Tibial nerve (tissue), 4 donors: Measurements from ENCODE around the gene ETV4. TPM values are rescaled to one million over a fixed set of nuclear protein-coding genes. Genes with fewer than 3 reads are reported as not detected.

Experiments
- DNase-seq, 2 donors: peaks; one replicate each; pipeline ENCODE4 v3.0.0-alpha.2; 2019; ENCODE audit warnings: low spot score in 2 of 2
- H3K27ac ChIP-seq, 4 donors: fragments of 200-600 bp; sonication (generic) in 3 of 4; one replicate each; pipeline ENCODE4 v1.5.1; 2017 to 2019; ENCODE audit warnings: mild to moderate bottlenecking in 1 of 4
- H3K27me3 ChIP-seq, 2 donors: fragments of 200-600 bp; sonication (generic) in 1 of 2; one replicate each; pipeline versions ENCODE4 v1.5.1 to v1.6.0; 2017 to 2019
- H3K36me3 ChIP-seq, 3 donors: fragments of 200-600 bp; sonication (generic); one replicate each; pipeline ENCODE4 v1.5.1; 2018 to 2019
- H3K4me1 ChIP-seq, 4 donors: fragments of 200-600 bp; sonication (generic) in 3 of 4; one replicate each; pipeline ENCODE4 v1.5.1; 2017 to 2019
- H3K4me3 ChIP-seq, 4 donors: fragments of 200-600 bp; sonication (generic) in 3 of 4; one replicate each; pipeline ENCODE4 v1.5.1; 2017 to 2019; ENCODE audit warnings: mild to moderate bottlenecking in 1 of 4, moderate library complexity in 1 of 4
- H3K9me3 ChIP-seq, 4 donors: fragments of 200-600 bp; sonication (generic) in 3 of 4; one replicate each; pipeline ENCODE4 v1.5.1; 2017 to 2019
- EP300 ChIP-seq, 2 donors: sonication (generic); formaldehyde crosslinking; IDR thresholded peaks; one replicate each; pipeline ENCODE4 v1.6.1; 2017; ENCODE audit warnings: antibody characterized with exemption in 2 of 2, mild to moderate bottlenecking in 1 of 2
- POLR2A ChIP-seq, 2 donors: fragments of 450-650 bp; IDR thresholded peaks; one replicate each; pipeline ENCODE4 v1.6.1; 2017; ENCODE audit warnings: antibody characterized with exemption in 2 of 2, mild to moderate bottlenecking in 2 of 2, moderate library complexity in 2 of 2
- WGBS, 2 donors: methylation state at CpG; one replicate each; pipeline ENCODE4 v1.1.5; 2018; 5-methylcytosine and 5-hydroxymethylcytosine counted together
- total RNA-seq, 4 donors: library from RNA; depleted of rRNA; stranded (reverse); fragments of >200 nt; gene quantifications; one replicate each; pipeline ENCODE4 v1.1.0, GENCODE V29; 2016
- TF ChIP-seq, protein P1 (sequence below), 5 experiments: fragments of 200-600 bp in 3 of 5; fragments of 450-650 bp in 2 of 5; sonication (generic) in 3 of 5; IDR thresholded peaks; one replicate each; pipeline ENCODE4 v1.5.1; 2016 to 2019; ENCODE audit warnings: antibody characterized with exemption in 5 of 5, mild to moderate bottlenecking in 3 of 5, moderate library complexity in 2 of 5

ETV4 gene
- total RNA-seq, 4 donors from 2014 or later = 1.5 to 5.1 (median 3.8) TPM

DNA sequence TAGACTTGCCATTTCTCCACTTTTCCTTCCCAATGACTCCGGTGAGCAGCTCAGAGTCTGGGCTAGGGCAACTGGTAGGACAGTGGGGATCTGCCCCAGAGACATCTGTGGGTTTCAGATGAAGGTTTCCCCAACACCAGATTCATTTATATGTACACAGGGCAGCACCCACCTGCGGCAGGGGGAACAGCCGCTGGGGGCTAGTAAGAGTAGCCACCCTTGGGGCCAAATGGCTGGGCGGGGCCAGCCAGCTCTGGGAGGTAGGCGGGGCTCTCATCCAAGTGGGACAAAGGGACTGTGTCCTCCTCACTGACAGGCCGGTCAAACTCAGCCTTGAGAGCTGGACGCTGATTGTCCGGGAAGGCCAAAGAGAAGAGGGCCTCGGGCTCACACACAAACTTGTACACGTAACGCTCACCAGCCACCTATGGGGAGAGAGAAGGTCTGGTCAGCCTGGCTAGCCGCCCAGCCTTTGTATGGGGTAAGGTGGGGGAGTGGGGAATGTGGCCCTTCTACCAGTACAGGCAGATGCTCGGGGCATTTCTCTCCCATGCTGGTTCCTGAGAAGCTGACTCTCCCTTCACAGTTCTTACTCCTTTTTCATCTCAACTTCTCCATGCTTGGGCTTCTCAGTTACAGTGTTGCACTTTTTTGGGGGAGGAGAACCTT is 17.7 kb downstream of the ETV4 start:
- TF ChIP-seq, protein P1, sequence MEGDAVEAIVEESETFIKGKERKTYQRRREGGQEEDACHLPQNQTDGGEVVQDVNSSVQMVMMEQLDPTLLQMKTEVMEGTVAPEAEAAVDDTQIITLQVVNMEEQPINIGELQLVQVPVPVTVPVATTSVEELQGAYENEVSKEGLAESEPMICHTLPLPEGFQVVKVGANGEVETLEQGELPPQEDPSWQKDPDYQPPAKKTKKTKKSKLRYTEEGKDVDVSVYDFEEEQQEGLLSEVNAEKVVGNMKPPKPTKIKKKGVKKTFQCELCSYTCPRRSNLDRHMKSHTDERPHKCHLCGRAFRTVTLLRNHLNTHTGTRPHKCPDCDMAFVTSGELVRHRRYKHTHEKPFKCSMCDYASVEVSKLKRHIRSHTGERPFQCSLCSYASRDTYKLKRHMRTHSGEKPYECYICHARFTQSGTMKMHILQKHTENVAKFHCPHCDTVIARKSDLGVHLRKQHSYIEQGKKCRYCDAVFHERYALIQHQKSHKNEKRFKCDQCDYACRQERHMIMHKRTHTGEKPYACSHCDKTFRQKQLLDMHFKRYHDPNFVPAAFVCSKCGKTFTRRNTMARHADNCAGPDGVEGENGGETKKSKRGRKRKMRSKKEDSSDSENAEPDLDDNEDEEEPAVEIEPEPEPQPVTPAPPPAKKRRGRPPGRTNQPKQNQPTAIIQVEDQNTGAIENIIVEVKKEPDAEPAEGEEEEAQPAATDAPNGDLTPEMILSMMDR (IDR thresholded peaks at IDR 0.05) = no peak
- TF ChIP-seq POLR2A (IDR thresholded peaks at IDR 0.05) (no peak), EP300 (IDR thresholded peaks at IDR 0.05) (no peak)
- no peak for DNase-seq

DNA sequence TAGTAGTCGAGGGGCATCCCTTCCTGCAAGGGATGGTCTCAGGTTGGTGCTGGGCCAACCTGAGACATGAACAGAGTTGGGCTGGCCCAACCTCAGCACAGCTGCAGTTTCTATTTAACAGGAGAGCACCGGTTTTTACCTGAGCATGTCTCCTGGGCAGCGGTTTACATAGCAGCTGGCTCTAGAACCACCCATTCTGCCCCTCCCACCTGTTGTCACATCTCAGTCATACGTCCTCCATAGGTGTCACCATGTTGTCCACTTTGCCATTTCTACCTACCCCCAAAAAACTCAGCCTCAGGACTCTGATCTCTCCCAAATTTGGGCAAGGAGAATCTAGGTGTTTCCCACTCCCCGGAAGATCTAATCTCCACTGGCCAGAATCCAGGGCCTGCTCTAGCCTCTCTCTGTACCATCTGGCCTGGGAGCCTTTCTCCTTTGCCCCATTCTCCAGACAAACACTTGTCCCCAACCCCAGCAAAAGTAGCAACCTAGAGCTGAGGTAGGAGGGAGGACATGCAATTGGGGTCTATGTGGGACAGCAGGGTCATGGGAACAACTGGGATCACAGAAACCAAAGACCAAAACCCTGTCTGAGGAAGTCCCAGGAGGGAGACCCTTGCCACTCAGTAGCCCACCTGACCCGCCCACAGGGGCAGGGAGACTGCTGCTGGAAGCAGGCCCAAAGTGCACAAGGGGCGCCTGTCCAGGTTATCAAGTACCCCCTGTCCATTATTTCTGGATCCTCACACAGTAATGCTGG is 19.1 kb downstream of the ETV4 start:
- Histone ChIP-seq H3K4me3 (no peak overlapping the region), H3K9me3 (no peaks in the 10 kb centered on the region), H3K27me3 (no peaks in the 10 kb centered on the region), H3K36me3 (peaks cover 0 to 63% (median 4%) of the 10 kb centered on the region in 3 donors), H3K4me1 (peaks cover 0 to 53% (median 10%) of the 10 kb centered on the region in 4 donors), H3K27ac (no peak overlapping the region)
- no peak for DNase-seq
- no peak for TF ChIP-seq EP300 (IDR thresholded peaks at IDR 0.05)
- no peak for TF ChIP-seq POLR2A (IDR thresholded peaks at IDR 0.05)
- TF ChIP-seq, protein P1 (IDR thresholded peaks at IDR 0.05) = no peak
- 78 to 87% methylated on average over 7 of the region's 7 CpGs for WGBS, 2 donors

More for the DNA sequence above, 17.7 kb downstream of the ETV4 start:
- 54 to 57% methylated on average over 13 of the region's 13 CpGs for WGBS, 2 donors
- Histone ChIP-seq H3K4me3 (no peak overlapping the region), H3K27me3 (no peaks in the 10 kb centered on the region), H3K4me1 (peaks cover 0 to 53% (median 10%) of the 10 kb centered on the region in 4 donors), H3K9me3 (no peaks in the 10 kb centered on the region), H3K36me3 (peaks cover 0 to 49% (median 0%) of the 10 kb centered on the region in 3 donors), H3K27ac (peak overlapping the region in 1 of 4 donors; percentile 5)

DNA sequence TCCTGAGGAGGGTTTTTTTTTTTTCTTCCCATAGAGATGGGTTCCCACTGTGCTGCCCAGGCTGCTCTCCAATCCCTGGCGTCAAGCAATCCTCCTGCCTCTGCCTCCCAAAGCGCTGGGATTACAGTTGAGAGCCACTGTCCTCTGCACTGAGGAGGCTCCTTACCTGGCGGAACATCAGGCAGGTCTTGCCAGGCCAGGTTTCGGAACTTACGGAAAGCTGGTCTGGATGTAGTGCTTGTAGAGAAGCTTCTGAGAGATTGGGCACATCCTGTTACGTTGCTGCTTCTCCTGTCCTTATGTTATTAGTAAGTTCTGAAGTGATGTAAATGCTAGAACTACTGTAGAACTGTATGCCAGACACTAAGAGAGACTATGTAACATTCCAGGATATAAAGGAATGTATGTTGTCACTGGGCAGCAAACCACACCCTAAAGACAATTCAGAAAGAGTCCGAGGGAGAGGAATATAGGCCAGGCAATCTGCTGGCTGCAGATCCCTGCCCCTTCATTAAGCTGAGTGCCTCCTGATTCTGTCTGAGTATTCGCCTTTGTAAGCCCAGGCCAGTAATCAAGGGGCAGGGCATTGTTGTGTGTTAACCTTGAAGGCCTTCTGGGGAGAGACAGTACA is 21.1 kb downstream of the ETV4 start:
- Histone ChIP-seq H3K27ac (no peak overlapping the region), H3K36me3 (peaks cover 5 to 83% (median 14%) of the 10 kb centered on the region in 3 donors), H3K4me3 (no peak overlapping the region), H3K9me3 (no peaks in the 10 kb centered on the region), H3K4me1 (peaks cover 0 to 36% (median 2%) of the 10 kb centered on the region in 4 donors), H3K27me3 (no peaks in the 10 kb centered on the region)
- WGBS, 2 donors = 70 to 79% methylated on average over 8 of the region's 8 CpGs
- TF ChIP-seq, protein P1 (IDR thresholded peaks at IDR 0.05) = no peak
- no peak for DNase-seq

DNA sequence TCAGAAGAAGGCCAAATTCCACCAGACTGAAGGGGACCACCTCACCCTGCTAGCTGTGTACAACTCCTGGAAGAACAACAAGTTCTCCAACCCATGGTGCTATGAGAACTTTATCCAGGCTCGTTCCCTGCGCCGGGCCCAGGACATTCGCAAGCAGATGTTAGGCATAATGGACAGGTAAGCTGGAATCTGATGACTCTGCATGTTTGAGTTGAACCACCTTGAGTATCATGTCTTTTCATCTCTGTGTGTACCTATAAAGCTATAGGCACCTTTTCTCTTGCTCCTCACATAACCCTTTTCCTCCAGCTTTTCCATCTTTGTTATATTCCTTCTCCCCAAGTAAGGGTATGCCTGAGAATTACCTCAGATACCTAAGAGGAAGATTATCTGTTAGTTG is 24.8 kb downstream of the ETV4 start:
- Histone ChIP-seq H3K36me3 (peaks cover 5 to 100% (median 32%) of the 10 kb centered on the region in 3 donors), H3K9me3 (no peaks in the 10 kb centered on the region), H3K27ac (no peak overlapping the region), H3K27me3 (no peaks in the 10 kb centered on the region), H3K4me1 (peaks cover 0 to 21% (median 0%) of the 10 kb centered on the region in 4 donors), H3K4me3 (no peak overlapping the region)
- TF ChIP-seq, protein P1 (IDR thresholded peaks at IDR 0.05) = no peak
- TF ChIP-seq EP300 (IDR thresholded peaks at IDR 0.05) = no peak
- no peak for TF ChIP-seq POLR2A (IDR thresholded peaks at IDR 0.05)
- WGBS, 2 donors = 90 to 100% methylated on average over 4 of the region's 4 CpGs
- no peak for DNase-seq
